Ishikawa (cell line): ENCODE measurements around the gene GNG7.

ENCODE experiments used
- CEBPB ChIP-seq: IDR thresholded peaks from 2 replicates; pipeline ENCODE4 v1.6.1; 2012
- CREB1 ChIP-seq: IDR thresholded peaks from 2 replicates; pipeline ENCODE4 v1.6.1; 2012; ENCODE audit warnings: low read depth
- EGR1 ChIP-seq: IDR thresholded peaks from 2 replicates; pipeline ENCODE4 v1.6.1; 2012
- EP300 ChIP-seq: IDR thresholded peaks from 2 replicates; pipeline ENCODE4 v1.6.1; 2012; ENCODE audit warnings: borderline replicate concordance
- FOXM1 ChIP-seq: IDR thresholded peaks from 2 replicates; pipeline ENCODE4 v1.6.1; 2012; ENCODE audit warnings: low read depth, borderline replicate concordance
- MAX ChIP-seq: IDR thresholded peaks from 2 replicates; pipeline ENCODE4 v1.6.1; 2012
- NFIC ChIP-seq: IDR thresholded peaks from 2 replicates; pipeline ENCODE4 v1.6.1; 2012
- RAD21 ChIP-seq: IDR thresholded peaks from 2 replicates; pipeline ENCODE4 v1.6.1; 2012; ENCODE audit warnings: low read depth
- REST ChIP-seq: IDR thresholded peaks from 2 replicates; pipeline ENCODE4 v1.6.1; 2012; ENCODE audit warnings: low read depth, mild to moderate bottlenecking
- TAF1 ChIP-seq: IDR thresholded peaks from 2 replicates; pipeline ENCODE4 v1.6.1; 2012; ENCODE audit warnings: low read depth, mild to moderate bottlenecking
- TCF12 ChIP-seq: IDR thresholded peaks from 2 replicates; pipeline ENCODE4 v1.6.1; 2012; ENCODE audit warnings: low read depth
- TEAD4 ChIP-seq: IDR thresholded peaks from 2 replicates; pipeline ENCODE4 v1.6.1; 2012
- USF1 ChIP-seq: IDR thresholded peaks from 2 replicates; pipeline ENCODE4 v1.6.1; 2012
- YY1 ChIP-seq: IDR thresholded peaks from 2 replicates; pipeline ENCODE4 v1.6.1; 2012; ENCODE audit warnings: low read depth
- ZBTB7A ChIP-seq: IDR thresholded peaks from 2 replicates; pipeline ENCODE4 v1.6.1; 2012; ENCODE audit warnings: low read depth

Gene GNG7

GRCh38 chr19:2722541-2723344 is 20.2 kb upstream of the GNG7 start:
- TF ChIP-seq NFIC (no peak), MAX (peak; percentile 69), EGR1 (peak; percentile 41; the same call in 1 of the 2 replicates), CREB1 (peak; percentile 22; the same call in 1 of the 2 replicates)

GRCh38 chr19:2721570-2722540 is 19.4 kb upstream of the GNG7 start:
- TF ChIP-seq YY1 (no peak), EGR1 (no peak), RAD21 (no peak), TAF1 (no peak), REST (no peak), FOXM1 (no peak), TEAD4 (no peak)

GRCh38 chr19:2720777-2721569 is 18.5 kb upstream of the GNG7 start, which contains the start of gene DIRAS1:
TSS of gene DIRAS1 (minus strand) at chr19:2721372. CDS start at chr19:2717806, 3,566 bp downstream.
- TF ChIP-seq ZBTB7A (peak; percentile 52; the same call in 1 of the 2 replicates), MAX (no peak), REST (peak; percentile 77), EP300 (no peak)

GRCh38 chr19:2719920-2720776 is 17.7 kb upstream of the GNG7 start:
- TF ChIP-seq MAX (no peak), CREB1 (no peak), RAD21 (no peak), YY1 (no peak), TEAD4 (no peak), TAF1 (no peak), REST (no peak), TCF12 (no peak), USF1 (no peak), FOXM1 (no peak), EGR1 (no peak), NFIC (no peak), ZBTB7A (no peak), EP300 (no peak), CEBPB (no peak)
